ENCODE measurements around the gene MAST3.
A peak's percentile ranks its signal among the peaks of the same experiment; 100 is the strongest.

The MAST3 gene

DNA sequence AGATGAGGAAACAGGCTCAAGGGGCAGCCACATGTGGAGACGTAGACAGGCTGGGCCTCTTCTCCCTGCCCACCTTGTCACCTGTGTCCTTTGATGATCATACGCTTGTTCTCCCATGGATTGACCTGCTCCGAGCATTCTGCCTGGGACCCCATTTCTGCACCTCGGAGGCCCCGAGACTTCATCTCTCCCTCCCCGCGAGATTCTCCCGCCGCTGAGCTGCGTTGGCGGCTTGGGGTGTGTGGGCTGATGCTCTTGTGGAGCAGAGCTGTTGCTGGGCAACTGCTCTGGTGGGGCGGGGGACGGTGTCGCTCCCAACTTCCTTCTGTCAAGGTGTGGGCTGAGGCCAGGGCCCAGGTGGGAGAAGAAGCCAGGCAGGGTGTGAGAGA lies 22.1 kb downstream of the MAST3 start:
- Histone ChIP-seq H3K9me3 (ENCODE audit: control insufficient read depth, insufficient read depth, low read depth, low read length) (no peaks in the 10 kb centered on the region), H3K36me3 (ENCODE audit: control insufficient read depth in 2 of 2, insufficient read depth in 1 of 2, low read length in 2 of 2) (peaks cover 0 to 19% of the 10 kb centered on the region in 2 experiments; a peak in 1 of 3 replicates), H3K4me1 (ENCODE audit: control insufficient read depth, insufficient read depth, low read length) (no peaks in the 10 kb centered on the region), H3K27ac (ENCODE audit: extremely low read depth, low read depth, low read length) (no peak overlapping the region), H3K4me3 (ENCODE audit: low read depth, low read length) (no peak overlapping the region)
- no peak for TF ChIP-seq ZNF621 (tag by site-specific recombination; IDR thresholded peaks at IDR 0.05)
- no peak for TF ChIP-seq ZNF341 (tag by site-specific recombination; IDR thresholded peaks at IDR 0.05; ENCODE audit: low read depth)
- no peak for TF ChIP-seq KLF1 (tag by site-specific recombination; IDR thresholded peaks at IDR 0.05)
- peak; percentile 80 for TF ChIP-seq ZFHX2 (tag by site-specific recombination; conservative IDR thresholded peaks at IDR 0.05)
- TF ChIP-seq ZNF677 (tag by site-specific recombination; IDR thresholded peaks at IDR 0.05) = no peak
- no peak for TF ChIP-seq ZNF629 (tag by site-specific recombination; IDR thresholded peaks at IDR 0.05)
- TF ChIP-seq BCL6B (tag by site-specific recombination; IDR thresholded peaks at IDR 0.05) = no peak
- no peak for TF ChIP-seq KLF7 (tag by site-specific recombination; IDR thresholded peaks at IDR 0.05; ENCODE audit: borderline replicate concordance)
- TF ChIP-seq ZNF792 (tag by site-specific recombination; IDR thresholded peaks at IDR 0.05) = no peak
- TF ChIP-seq YY2 (tag by site-specific recombination; IDR thresholded peaks at IDR 0.05) = no peak
- TF ChIP-seq, protein P1, sequence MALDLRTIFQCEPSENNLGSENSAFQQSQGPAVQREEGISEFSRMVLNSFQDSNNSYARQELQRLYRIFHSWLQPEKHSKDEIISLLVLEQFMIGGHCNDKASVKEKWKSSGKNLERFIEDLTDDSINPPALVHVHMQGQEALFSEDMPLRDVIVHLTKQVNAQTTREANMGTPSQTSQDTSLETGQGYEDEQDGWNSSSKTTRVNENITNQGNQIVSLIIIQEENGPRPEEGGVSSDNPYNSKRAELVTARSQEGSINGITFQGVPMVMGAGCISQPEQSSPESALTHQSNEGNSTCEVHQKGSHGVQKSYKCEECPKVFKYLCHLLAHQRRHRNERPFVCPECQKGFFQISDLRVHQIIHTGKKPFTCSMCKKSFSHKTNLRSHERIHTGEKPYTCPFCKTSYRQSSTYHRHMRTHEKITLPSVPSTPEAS (tag by site-specific recombination; IDR thresholded peaks at IDR 0.05) = no peak
- TF ChIP-seq EGR2 (tag by site-specific recombination; IDR thresholded peaks at IDR 0.05; ENCODE audit: low read depth) = peak; percentile 82
- TF ChIP-seq ZNF596 (tag by site-specific recombination; IDR thresholded peaks at IDR 0.05) = no peak
- no peak for TF ChIP-seq SP7 (tag by site-specific recombination; IDR thresholded peaks at IDR 0.05)
- TF ChIP-seq ZNF791 (tag by site-specific recombination; IDR thresholded peaks at IDR 0.05) = no peak
- no peak for TF ChIP-seq GLIS2 (tag by site-specific recombination; IDR thresholded peaks at IDR 0.05)
- ChIA-PET CTCF (no interaction called here), POLR2A (no interaction called here)

DNA sequence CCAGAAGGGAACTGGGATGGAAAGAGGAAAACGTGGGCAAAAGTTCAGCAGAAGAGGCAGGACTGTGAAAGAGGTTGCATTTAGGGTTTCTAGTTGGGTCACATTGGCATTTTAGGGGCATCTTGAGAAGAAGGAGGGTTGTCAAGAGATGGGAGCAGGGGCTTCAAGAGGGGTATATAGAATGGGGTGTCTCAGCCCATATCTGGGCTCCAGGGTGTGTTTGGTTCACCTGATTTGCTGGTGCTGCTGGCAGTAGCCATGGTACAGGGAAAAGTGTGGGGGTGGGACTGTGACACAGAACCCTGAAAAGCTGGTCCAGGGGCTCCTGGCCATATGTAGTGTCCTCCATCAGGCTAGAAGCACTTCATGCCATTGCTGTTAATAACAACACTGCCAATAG lies 22.5 kb downstream of the MAST3 start:
- Histone ChIP-seq H3K4me3 (ENCODE audit: low read depth, low read length) (no peak overlapping the region), H3K36me3 (ENCODE audit: control insufficient read depth in 2 of 2, insufficient read depth in 1 of 2, low read length in 2 of 2) (peaks cover 0 to 19% of the 10 kb centered on the region in 2 experiments; a peak in 1 of 3 replicates), H3K27ac (ENCODE audit: extremely low read depth, low read depth, low read length) (no peak overlapping the region), H3K4me1 (ENCODE audit: control insufficient read depth, insufficient read depth, low read length) (no peaks in the 10 kb centered on the region), H3K9me3 (ENCODE audit: control insufficient read depth, insufficient read depth, low read depth, low read length) (no peaks in the 10 kb centered on the region)
- ChIA-PET CTCF (interaction anchor here (1.1 kb wide), 1 partner anchor 32 kb away, joined by 4 read pairs; the partner anchor contains the start of gene PIK3R2), POLR2A (no interaction called here)
- TF ChIP-seq ZFP69B (tag by site-specific recombination; IDR thresholded peaks at IDR 0.05) (no peak), ZNF610 (tag by site-specific recombination; IDR thresholded peaks at IDR 0.05; ENCODE audit: borderline replicate concordance) (no peak), ZNF791 (tag by site-specific recombination; IDR thresholded peaks at IDR 0.05) (no peak), ZNF658 (tag by site-specific recombination; IDR thresholded peaks at IDR 0.05) (no peak), EGR2 (tag by site-specific recombination; IDR thresholded peaks at IDR 0.05; ENCODE audit: low read depth) (peak; percentile 12; the same call in 1 of the 2 replicates), ZFHX2 (tag by site-specific recombination; conservative IDR thresholded peaks at IDR 0.05) (peak; percentile 4; the same call in 1 of the 2 replicates), ZBTB8A (tag by site-specific recombination; IDR thresholded peaks at IDR 0.05) (peak; percentile 57), KLF7 (tag by site-specific recombination; IDR thresholded peaks at IDR 0.05; ENCODE audit: borderline replicate concordance) (no peak)

DNA sequence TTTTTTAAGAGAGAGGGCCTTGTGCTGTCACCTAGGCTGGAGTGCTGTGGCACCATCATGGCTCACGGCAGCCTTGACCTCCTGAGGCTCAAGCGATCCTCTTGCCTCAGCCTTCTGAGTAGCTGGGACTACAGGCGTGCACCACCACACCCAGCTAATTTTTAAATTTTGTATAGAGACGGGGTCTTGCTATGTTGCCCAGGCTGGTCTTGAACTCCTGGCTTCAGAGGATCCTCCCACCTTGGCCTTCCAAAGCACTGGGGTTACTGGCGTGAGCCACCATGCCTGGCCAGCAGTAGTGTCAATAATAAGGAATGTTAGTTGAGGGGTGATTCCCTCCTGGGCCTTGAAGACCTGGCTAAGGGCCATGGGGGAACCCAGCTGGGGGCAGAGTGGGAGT lies 23.6 kb downstream of the MAST3 start:
- no peaks in the 10 kb centered on the region for H3K4me1 ChIP-seq (ENCODE audit: control insufficient read depth, insufficient read depth, low read length)
- POLR2A ChIA-PET = interaction anchor here (0.6 kb wide), 1 partner anchor 21 kb away, joined by 5 read pairs; no protein-coding TSS in a partner anchor
- peak; percentile 89 for TF ChIP-seq ZNF121 (tag by site-specific recombination; IDR thresholded peaks at IDR 0.05)
- TF ChIP-seq GLIS1 (tag by site-specific recombination; IDR thresholded peaks at IDR 0.05) = peak; percentile 36; the same call in 1 of the 2 replicates
- no peak for TF ChIP-seq ZBTB1 (tag by site-specific recombination; IDR thresholded peaks at IDR 0.05)
- no peak for TF ChIP-seq KLF10 (tag by site-specific recombination; IDR thresholded peaks at IDR 0.05)
- TF ChIP-seq ZNF664 (tag by site-specific recombination; IDR thresholded peaks at IDR 0.05) = no peak
- CTCF ChIA-PET = interaction anchor here (1.1 kb wide), 1 partner anchor 31 kb away, joined by 4 read pairs; the partner anchor contains the start of gene PIK3R2
- no peaks in the 10 kb centered on the region for H3K9me3 ChIP-seq (ENCODE audit: control insufficient read depth, insufficient read depth, low read depth, low read length)
- no peak overlapping the region for H3K4me3 ChIP-seq (ENCODE audit: low read depth, low read length)
- H3K27ac ChIP-seq (ENCODE audit: extremely low read depth, low read depth, low read length) = no peak overlapping the region
- peaks cover 0 to 19% of the 10 kb centered on the region in 2 experiments; a peak in 1 of 3 replicates for H3K36me3 ChIP-seq (ENCODE audit: control insufficient read depth in 2 of 2, insufficient read depth in 1 of 2, low read length in 2 of 2)

Data from HEK293 (cell line).